Uterus (tissue), 4 donors: Measurements from ENCODE around the gene XYLB. TPM values are rescaled to one million over a fixed set of nuclear protein-coding genes. Genes with fewer than 3 reads are reported as not detected.

Source experiments
- DNase-seq, 2 donors: peaks; one replicate each; pipeline ENCODE4 v3.0.0-alpha.2; 2019 to 2020
- H3K27ac ChIP-seq, 2 donors: fragments of 200-600 bp; sonication (generic); 1 replicate in 1 of 2; 2 replicates in 1 of 2; pipeline ENCODE4 v1.5.1; 2016 to 2018
- H3K27me3 ChIP-seq, 2 donors: fragments of 200-600 bp; sonication (generic); one replicate each; pipeline ENCODE4 v1.5.1; 2018 to 2019; ENCODE audit warnings: control low read depth in 1 of 2
- H3K36me3 ChIP-seq, 2 donors: fragments of 200-600 bp; sonication (generic); one replicate each; pipeline ENCODE4 v1.5.1; 2019; ENCODE audit warnings: control low read depth in 1 of 2
- H3K4me1 ChIP-seq, 2 donors: fragments of 200-600 bp; sonication (generic); one replicate each; pipeline ENCODE4 v1.5.1; 2018 to 2019; ENCODE audit warnings: control low read depth in 1 of 2
- H3K4me3 ChIP-seq, 2 donors: fragments of 200-600 bp; sonication (generic); 1 replicate in 1 of 2; 2 replicates in 1 of 2; pipeline ENCODE4 v1.5.1; 2018 to 2019; ENCODE audit warnings: mild to moderate bottlenecking in 1 of 2
- H3K9me3 ChIP-seq, 2 donors: fragments of 200-600 bp; sonication (generic); one replicate each; pipeline ENCODE4 v1.5.1; 2019; ENCODE audit warnings: control low read depth in 1 of 2
- POLR2A ChIP-seq, 2 donors: fragments of 450-650 bp; IDR thresholded peaks; one replicate each; pipeline ENCODE4 v1.6.1; 2016; ENCODE audit warnings: antibody characterized with exemption in 2 of 2, mild to moderate bottlenecking in 1 of 2, moderate library complexity in 1 of 2
- intact Hi-C: fragments of 100-400 bp; cut with DNase I; formaldehyde crosslinking; loops from one replicate; pipeline ENCODE4 v1.15.1; 2023; ENCODE audit warnings: low total_unique reads
- total RNA-seq, 4 donors: library from RNA; depleted of rRNA in 3 of 4; stranded (reverse); fragments of >200 nt in 3 of 4; gene quantifications; one replicate each; pipeline versions ENCODE4 v1.1.0 to v1.2.4, GENCODE V29; 2014 to 2023
- TF ChIP-seq, protein P1 (sequence below), 4 experiments: fragments of 200-600 bp in 2 of 4; fragments of 450-650 bp in 2 of 4; sonication (generic) in 2 of 4; IDR thresholded peaks; one replicate each; pipeline ENCODE4 v1.5.1; 2016 to 2019; ENCODE audit warnings: antibody characterized with exemption in 4 of 4, mild to moderate bottlenecking in 2 of 4, moderate library complexity in 1 of 4
- donor health status: DM: yes; HTN: yes; CAD: no.

The XYLB gene
- total RNA-seq, 4 donors from 2014 or later = 0.26 to 12.7 (median 6.5) TPM

DNA sequence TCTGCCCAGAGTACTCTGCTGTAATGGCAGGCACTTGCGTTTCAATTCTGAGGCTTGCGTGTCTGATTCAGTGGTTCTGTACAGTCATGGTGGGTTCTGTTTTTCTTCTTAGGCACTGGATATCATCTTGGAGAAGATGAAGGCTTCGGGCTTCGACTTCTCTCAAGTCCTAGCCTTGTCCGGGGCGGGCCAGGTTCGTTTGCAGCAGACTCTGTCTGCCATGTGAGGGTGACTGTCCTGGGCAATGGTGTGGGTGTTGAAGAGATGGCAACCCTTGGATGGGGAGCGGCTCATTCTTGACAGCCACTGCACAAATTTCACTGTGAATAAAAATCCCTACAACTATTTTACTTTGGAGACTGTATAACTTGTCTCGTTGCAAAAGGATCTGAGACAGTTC is 16.2 kb downstream of the XYLB start:
- intact Hi-C loops = no loop called here
- no peak overlapping the region for H3K27ac ChIP-seq
- H3K27me3 ChIP-seq = no peaks in the 10 kb centered on the region
- no peak for DNase-seq
- no peaks in the 10 kb centered on the region for H3K36me3 ChIP-seq
- no peak overlapping the region for H3K4me3 ChIP-seq
- H3K4me1 ChIP-seq = no peaks in the 10 kb centered on the region
- no peaks in the 10 kb centered on the region for H3K9me3 ChIP-seq
- TF ChIP-seq, protein P1, sequence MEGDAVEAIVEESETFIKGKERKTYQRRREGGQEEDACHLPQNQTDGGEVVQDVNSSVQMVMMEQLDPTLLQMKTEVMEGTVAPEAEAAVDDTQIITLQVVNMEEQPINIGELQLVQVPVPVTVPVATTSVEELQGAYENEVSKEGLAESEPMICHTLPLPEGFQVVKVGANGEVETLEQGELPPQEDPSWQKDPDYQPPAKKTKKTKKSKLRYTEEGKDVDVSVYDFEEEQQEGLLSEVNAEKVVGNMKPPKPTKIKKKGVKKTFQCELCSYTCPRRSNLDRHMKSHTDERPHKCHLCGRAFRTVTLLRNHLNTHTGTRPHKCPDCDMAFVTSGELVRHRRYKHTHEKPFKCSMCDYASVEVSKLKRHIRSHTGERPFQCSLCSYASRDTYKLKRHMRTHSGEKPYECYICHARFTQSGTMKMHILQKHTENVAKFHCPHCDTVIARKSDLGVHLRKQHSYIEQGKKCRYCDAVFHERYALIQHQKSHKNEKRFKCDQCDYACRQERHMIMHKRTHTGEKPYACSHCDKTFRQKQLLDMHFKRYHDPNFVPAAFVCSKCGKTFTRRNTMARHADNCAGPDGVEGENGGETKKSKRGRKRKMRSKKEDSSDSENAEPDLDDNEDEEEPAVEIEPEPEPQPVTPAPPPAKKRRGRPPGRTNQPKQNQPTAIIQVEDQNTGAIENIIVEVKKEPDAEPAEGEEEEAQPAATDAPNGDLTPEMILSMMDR (IDR thresholded peaks at IDR 0.05) = no peak
- no peak for TF ChIP-seq POLR2A (IDR thresholded peaks at IDR 0.05)

DNA sequence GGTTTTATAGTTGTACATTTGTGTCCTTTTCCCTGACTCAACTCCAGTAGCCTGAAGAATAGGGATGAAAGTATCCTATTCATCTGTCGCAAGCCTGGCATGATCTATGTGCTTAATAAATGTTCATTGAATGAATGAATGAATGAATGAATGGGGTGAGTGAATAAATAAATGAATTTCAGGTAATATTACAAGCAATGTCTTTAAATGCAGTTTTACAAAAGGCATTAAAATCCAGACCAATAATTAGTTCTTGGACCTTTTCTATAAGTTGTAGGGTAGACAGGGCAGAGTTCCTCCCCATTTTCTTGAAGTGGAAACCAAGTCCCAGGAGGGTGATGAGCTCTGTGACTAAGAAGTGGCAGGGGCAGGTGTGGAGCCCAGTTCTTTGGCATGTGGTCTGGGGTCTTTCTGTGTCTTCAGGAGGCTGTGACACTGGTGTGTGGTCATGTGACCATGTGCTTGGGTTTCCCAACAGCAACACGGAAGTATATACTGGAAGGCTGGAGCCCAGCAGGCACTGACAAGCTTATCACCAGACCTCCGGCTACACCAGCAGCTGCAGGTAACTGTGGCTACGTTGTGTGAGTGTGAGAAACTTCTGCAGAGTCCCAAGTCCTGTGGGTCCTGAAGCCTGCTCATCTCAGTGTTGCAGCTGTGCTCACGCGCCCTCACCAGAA is 18.3 kb downstream of the XYLB start:
- H3K9me3 ChIP-seq = no peaks in the 10 kb centered on the region
- TF ChIP-seq, protein P1 (IDR thresholded peaks at IDR 0.05) = no peak
- TF ChIP-seq POLR2A (IDR thresholded peaks at IDR 0.05) = no peak
- H3K27ac ChIP-seq = no peak overlapping the region
- intact Hi-C loops = no loop called here
- H3K27me3 ChIP-seq = no peaks in the 10 kb centered on the region
- DNase-seq = no peak
- H3K36me3 ChIP-seq = no peaks in the 10 kb centered on the region
- H3K4me1 ChIP-seq = no peaks in the 10 kb centered on the region
- H3K4me3 ChIP-seq = no peak overlapping the region

DNA sequence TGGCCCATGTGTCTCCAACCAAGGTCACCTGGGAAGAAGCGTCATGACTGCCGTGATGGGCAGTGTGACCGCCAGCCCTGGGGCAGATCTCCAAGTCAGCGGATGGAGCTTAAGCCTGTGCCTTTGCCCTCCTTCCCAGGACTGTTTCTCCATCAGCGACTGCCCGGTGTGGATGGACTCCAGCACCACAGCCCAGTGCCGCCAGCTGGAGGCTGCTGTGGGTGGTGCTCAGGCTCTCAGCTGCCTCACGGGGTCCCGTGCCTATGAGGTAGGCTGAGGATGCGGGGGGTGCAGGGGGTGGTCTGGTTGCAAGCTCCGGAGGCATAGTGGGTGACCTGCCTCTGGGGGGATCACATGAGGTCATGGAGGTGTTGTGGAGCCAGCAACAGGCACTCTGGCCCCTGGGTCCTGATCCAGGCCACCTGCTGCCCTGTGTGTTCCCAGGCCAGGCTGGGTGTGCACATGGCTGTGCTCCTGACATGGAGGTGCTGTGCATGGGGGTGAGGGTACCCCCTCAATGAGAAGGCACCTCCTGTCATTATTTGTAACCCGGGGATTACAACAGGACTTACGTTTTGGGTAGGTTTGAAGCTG is 19.0 kb downstream of the XYLB start:
- Histone ChIP-seq H3K27ac (no peak overlapping the region), H3K4me1 (no peaks in the 10 kb centered on the region), H3K4me3 (no peak overlapping the region), H3K36me3 (no peaks in the 10 kb centered on the region), H3K9me3 (no peaks in the 10 kb centered on the region), H3K27me3 (no peaks in the 10 kb centered on the region)
- intact Hi-C loops = no loop called here
- TF ChIP-seq POLR2A (IDR thresholded peaks at IDR 0.05) = no peak
- TF ChIP-seq, protein P1 (IDR thresholded peaks at IDR 0.05) = no peak
- no peak for DNase-seq

DNA sequence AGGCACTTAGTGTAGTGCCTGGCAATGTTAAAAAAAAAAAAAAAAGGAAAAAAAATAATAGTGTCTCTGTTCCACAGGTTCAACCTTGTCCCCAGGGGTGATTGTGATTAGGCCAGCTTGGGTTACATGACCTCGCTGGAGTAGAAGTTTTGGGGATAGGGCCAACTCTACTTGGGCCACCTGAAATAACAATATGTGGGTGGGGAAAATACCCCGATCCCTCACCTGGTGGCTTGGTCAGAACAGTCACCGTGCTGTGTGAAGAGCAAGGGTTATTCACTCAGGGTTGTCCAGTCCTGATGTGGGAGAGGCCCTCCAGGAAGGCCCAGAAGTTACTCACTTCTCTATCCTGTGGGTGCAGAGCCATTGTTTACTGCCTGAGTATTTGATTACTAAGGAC is 19.5 kb downstream of the XYLB start:
- Histone ChIP-seq H3K9me3 (no peaks in the 10 kb centered on the region), H3K27me3 (no peaks in the 10 kb centered on the region), H3K4me1 (no peaks in the 10 kb centered on the region), H3K4me3 (no peak overlapping the region), H3K36me3 (no peaks in the 10 kb centered on the region), H3K27ac (no peak overlapping the region)
- TF ChIP-seq, protein P1 (IDR thresholded peaks at IDR 0.05) = no peak
- TF ChIP-seq POLR2A (IDR thresholded peaks at IDR 0.05) = no peak
- intact Hi-C loops = no loop called here
- DNase-seq = no peak

DNA sequence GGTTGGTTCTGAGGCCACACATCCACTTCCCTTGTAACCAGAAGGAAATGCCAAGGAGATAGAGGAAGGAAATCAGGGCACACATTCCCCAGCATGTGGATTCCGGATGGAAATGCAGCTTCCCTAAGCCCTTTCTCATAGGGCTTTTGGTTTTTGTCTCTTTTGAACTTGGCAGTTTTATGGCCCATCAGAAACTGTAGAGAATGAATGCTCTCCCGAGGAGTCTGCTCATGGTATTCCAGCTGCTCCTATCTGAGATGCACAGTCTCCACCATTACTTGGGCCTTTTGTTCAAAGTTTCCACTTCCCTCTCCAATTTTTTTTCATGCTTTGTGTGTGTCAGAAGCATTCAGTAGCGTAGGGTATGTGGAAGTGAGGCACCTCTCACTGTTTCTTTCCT is 21.2 kb downstream of the XYLB start:
- DNase-seq = peak in 1 of 2 donors; percentile 33
- no peaks in the 10 kb centered on the region for H3K36me3 ChIP-seq
- no peak for TF ChIP-seq POLR2A (IDR thresholded peaks at IDR 0.05)
- TF ChIP-seq, protein P1 (IDR thresholded peaks at IDR 0.05) = no peak
- H3K4me3 ChIP-seq = no peak overlapping the region
- peak overlapping the region; percentile 39 to 50 for H3K27ac ChIP-seq
- H3K4me1 ChIP-seq = no peaks in the 10 kb centered on the region
- H3K9me3 ChIP-seq = no peaks in the 10 kb centered on the region
- H3K27me3 ChIP-seq = no peaks in the 10 kb centered on the region
- intact Hi-C loops = no loop called here
